GM10266 (cell line): Measurements from ENCODE around the gene TLR8.
A peak's percentile ranks its signal among the peaks of the same experiment; 100 is the strongest.

Source experiments
- DNase-seq: peaks from one replicate; pipeline ENCODE4 v3.0.0; 2012; ENCODE audit errors: extremely low spot score
- TF ChIP-seq, protein P1 (sequence below): IDR thresholded peaks from 2 replicates; pipeline ENCODE4 v1.5.1; 2012; ENCODE audit warnings: mild to moderate bottlenecking, low read depth; ENCODE audit not compliant: control insufficient read depth, insufficient read depth; ENCODE audit errors: missing control alignments

The TLR8 gene

GRCh38 chrX:12887141-12887540 lies 19.3 kb upstream of the TLR8 start:
- TF ChIP-seq, protein P1, sequence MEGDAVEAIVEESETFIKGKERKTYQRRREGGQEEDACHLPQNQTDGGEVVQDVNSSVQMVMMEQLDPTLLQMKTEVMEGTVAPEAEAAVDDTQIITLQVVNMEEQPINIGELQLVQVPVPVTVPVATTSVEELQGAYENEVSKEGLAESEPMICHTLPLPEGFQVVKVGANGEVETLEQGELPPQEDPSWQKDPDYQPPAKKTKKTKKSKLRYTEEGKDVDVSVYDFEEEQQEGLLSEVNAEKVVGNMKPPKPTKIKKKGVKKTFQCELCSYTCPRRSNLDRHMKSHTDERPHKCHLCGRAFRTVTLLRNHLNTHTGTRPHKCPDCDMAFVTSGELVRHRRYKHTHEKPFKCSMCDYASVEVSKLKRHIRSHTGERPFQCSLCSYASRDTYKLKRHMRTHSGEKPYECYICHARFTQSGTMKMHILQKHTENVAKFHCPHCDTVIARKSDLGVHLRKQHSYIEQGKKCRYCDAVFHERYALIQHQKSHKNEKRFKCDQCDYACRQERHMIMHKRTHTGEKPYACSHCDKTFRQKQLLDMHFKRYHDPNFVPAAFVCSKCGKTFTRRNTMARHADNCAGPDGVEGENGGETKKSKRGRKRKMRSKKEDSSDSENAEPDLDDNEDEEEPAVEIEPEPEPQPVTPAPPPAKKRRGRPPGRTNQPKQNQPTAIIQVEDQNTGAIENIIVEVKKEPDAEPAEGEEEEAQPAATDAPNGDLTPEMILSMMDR: no peak
- no peak for DNase-seq

- DNase-seq: no peak
- TF ChIP-seq, protein P1: no peak
Measured at GRCh38 chrX:12887767-12888166, 18.7 kb upstream of the TLR8 start.

DNA sequence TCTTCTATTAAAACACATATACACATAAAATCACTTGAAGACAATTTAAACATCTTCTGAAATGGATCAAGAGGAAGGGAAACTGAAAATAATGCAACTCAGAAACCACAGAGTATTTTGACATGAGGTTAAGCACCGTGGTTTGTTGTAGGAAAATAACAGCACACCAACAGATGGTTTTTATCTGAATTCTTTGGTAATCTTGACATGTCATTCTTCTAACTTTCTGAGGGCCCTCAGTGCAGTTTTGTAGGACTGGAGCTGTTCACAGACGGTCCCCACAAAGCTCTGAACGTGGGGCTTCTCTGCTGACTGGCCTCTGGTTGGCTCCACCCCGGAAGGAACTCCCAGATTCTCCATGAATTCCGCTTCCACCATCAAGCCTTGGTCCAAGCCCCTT lies 16.0 kb upstream of the TLR8 start:
- TF ChIP-seq, protein P1: no peak
- peak; percentile 14 for DNase-seq

GRCh38 chrX:12891171-12891570 lies 15.2 kb upstream of the TLR8 start:
- TF ChIP-seq, protein P1: no peak
- no peak for DNase-seq

- peak; percentile 12 for DNase-seq
- TF ChIP-seq, protein P1: no peak
Measured at GRCh38 chrX:12891915-12892506, 14.4 kb upstream of the TLR8 start.

GRCh38 chrX:12892716-12893115 lies 13.7 kb upstream of the TLR8 start:
- DNase-seq: no peak
- TF ChIP-seq, protein P1: no peak

GRCh38 chrX:12894074-12895030 lies 12.1 kb upstream of the TLR8 start:
- TF ChIP-seq, protein P1: peak; percentile 51
- DNase-seq: peak; percentile 33
